ENCODE results near the gene AFMID.
"Not testable (repeated sequence)": the region's sequence is repeated elsewhere in the genome, so short reads cannot be mapped to it uniquely, and the experiment has no call there.

AFMID gene

GRCh38 chr17:78224231-78225087 lies 37.3 kb downstream of the AFMID start:
- DNase-seq, result no peak

- no peak for DNase-seq
Observed at GRCh38 chr17:78225088-78225865, 38.1 kb downstream of the AFMID start.

- DNase-seq, result no peak
Observed at GRCh38 chr17:78226055-78226758, 39.0 kb downstream of the AFMID start.

- no peak for DNase-seq
Observed at GRCh38 chr17:78226759-78227454, 39.7 kb downstream of the AFMID start.

GRCh38 chr17:78227455-78227916 lies 40.3 kb downstream of the AFMID start:
- peak; percentile 17 for DNase-seq

- DNase-seq, result no peak
Observed at GRCh38 chr17:78228176-78228575, 41.0 kb downstream of the AFMID start.

- no peak for DNase-seq
Observed at GRCh38 chr17:78230252-78230962, 43.2 kb downstream of the AFMID start.

GRCh38 chr17:78230996-78231935 lies 44.1 kb downstream of the AFMID start, which contains the start of gene TMEM235:
TSS of gene TMEM235 (plus strand) at chr17:78231631. CDS start at chr17:78232024, 393 bp downstream.
- DNase-seq, result no peak

- no peak for DNase-seq
Observed at GRCh38 chr17:78231991-78232858, 45.1 kb downstream of the AFMID start.

GRCh38 chr17:78232859-78233173 lies 45.7 kb downstream of the AFMID start:
- no peak for DNase-seq

GRCh38 chr17:78233678-78234077 lies 46.5 kb downstream of the AFMID start:
- no peak for DNase-seq

GRCh38 chr17:78234261-78234865 lies 47.2 kb downstream of the AFMID start:
- no peak for DNase-seq

- DNase-seq, result not testable (repeated sequence)
Observed at GRCh38 chr17:78235022-78235421, 47.9 kb downstream of the AFMID start.

- no peak for DNase-seq
Observed at GRCh38 chr17:78235885-78236284, 48.7 kb downstream of the AFMID start.

GRCh38 chr17:78236362-78237127 lies 49.4 kb downstream of the AFMID start:
- no peak for DNase-seq

- no peak for DNase-seq
Observed at GRCh38 chr17:78237401-78238012, 50.3 kb downstream of the AFMID start.

GRCh38 chr17:78238823-78239488 lies 51.8 kb downstream of the AFMID start:
- DNase-seq, result no peak

Data from fibroblast of skin of scalp (primary cell).